Heart left ventricle (tissue), 13 donors: ENCODE results near the gene PITPNM1.

Experiments
- CTCF ChIP-seq, 12 donors: fragments of 200-600 bp; sonication (generic) in 4 of 12; IDR thresholded peaks; one replicate each; pipeline versions ENCODE4 v1.5.0 to v1.8.0; 2018 to 2022; ENCODE audit warnings: antibody characterized with exemption in 12 of 12, mild to moderate bottlenecking in 5 of 12
- POLR2A ChIP-seq, 2 donors: fragments of 450-650 bp; IDR thresholded peaks; one replicate each; pipeline ENCODE4 v1.6.1; 2017; ENCODE audit warnings: antibody characterized with exemption in 2 of 2, mild to moderate bottlenecking in 2 of 2, moderate library complexity in 2 of 2
- donor health status: ischemic (EF 13 %, LVEDD 7.1; RV severe dilation, severe dysfunction).
- donor health status: DM: no; HTN: yes; CAD: no.
- donor health status: DM: no; HTN: no; CAD: no.
- donor health status: ischemic (EF 25% LVEDD 6.9; RV normal size, moderate dysfunction).
- donor health status: ischemic (EF 25% LVEDD 5.7; RV mildly dilated, moderate dysfunction).
- donor health status: ischemic (EF 35%, LVEDD 5.7; RV mildly dilated, moderate dysfunction).
- donor health status: nonischemic (EF 11% LVEDD 7.7; RV severe dilation, severe dysfunction).
- donor health status: DM: yes; HTN: yes; CAD: no.
- donor health status: PGD.
- donor health status: ischemic (EF 29% LVEDD 5.4; RV normal size, mild dysfunction).
- donor health status: nonischemic (EF 23%, LVEDD 6.1; RV moderate dilation, normal function).

- no peak for TF ChIP-seq CTCF (IDR thresholded peaks at IDR 0.05)
- no peak for TF ChIP-seq POLR2A (IDR thresholded peaks at IDR 0.05)
These were observed 9.1 kb downstream of the PITPNM1 start for GRCh38 chr11:67496113-67496512.
